ENCODE results near the gene GJB5. TPM values are rescaled to one million over a fixed set of nuclear protein-coding genes. Genes with fewer than 3 reads are reported as not detected.

Gene GJB5
- total RNA-seq, 2 experiments from 2014 or later, result not detected

- ATAC-seq (no peak), DNase-seq (no peak)
- H3K27me3 Mint-ChIP-seq (ENCODE audit: low read depth), result peaks cover 19% of the 10 kb centered on the region
- CTCF ChIA-PET, result interaction anchor here (1.0 kb wide), 1 partner anchor 62 kb away, joined by 10 read pairs; no protein-coding TSS in a partner anchor
- no peak overlapping the region for H3K4me3 Mint-ChIP-seq
- no peaks in the 10 kb centered on the region for H3K36me3 Mint-ChIP-seq (ENCODE audit: low read depth)
- POLR2A ChIA-PET, result no interaction called here
- H3K4me1 Mint-ChIP-seq (ENCODE audit: low read depth), result peaks cover 3% of the 10 kb centered on the region
- no peak overlapping the region for H3K27ac Mint-ChIP-seq
- no peaks in the 10 kb centered on the region for H3K9me3 Mint-ChIP-seq (ENCODE audit: insufficient read depth)
Measured at GRCh38 chr1:34790985-34791384, 36.1 kb downstream of the GJB5 start.

DNA sequence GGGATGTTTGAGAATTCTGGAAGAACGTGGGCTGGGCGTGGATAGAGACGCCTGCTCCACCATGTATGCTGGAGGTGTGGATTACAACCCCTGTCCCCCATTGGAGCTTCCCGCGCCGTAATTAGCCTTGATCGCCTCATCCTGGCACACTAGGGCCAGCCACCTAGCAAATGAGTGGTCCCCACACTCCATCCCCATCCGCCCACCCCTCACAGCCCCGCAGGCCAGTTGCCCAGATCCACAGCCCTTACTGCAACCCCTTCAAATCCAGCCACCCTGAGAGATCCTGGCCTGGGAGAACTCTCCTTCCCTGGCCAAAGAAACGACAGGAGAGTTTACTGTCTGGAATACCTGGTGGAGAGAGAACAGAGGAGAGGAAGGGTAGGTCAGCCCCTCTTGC lies 37.6 kb downstream of the GJB5 start:
- ATAC-seq, result no peak
- CTCF ChIA-PET, result no interaction called here
- Mint-ChIP-seq H3K4me1 (ENCODE audit: low read depth) (peaks cover 3% of the 10 kb centered on the region), H3K4me3 (peak overlapping the region; percentile 19), H3K27me3 (ENCODE audit: low read depth) (peaks cover 19% of the 10 kb centered on the region), H3K27ac (no peak overlapping the region), H3K36me3 (ENCODE audit: low read depth) (no peaks in the 10 kb centered on the region), H3K9me3 (ENCODE audit: insufficient read depth) (no peaks in the 10 kb centered on the region)
- POLR2A ChIA-PET, result no interaction called here
- DNase-seq, result no peak

- ChIA-PET POLR2A (no interaction called here), CTCF (interaction anchor here (1.2 kb wide), 1 partner anchor 59 kb away, joined by 3 read pairs; no protein-coding TSS in a partner anchor)
Measured at GRCh38 chr1:34792868-34793727, 38.3 kb downstream of the GJB5 start, which contains the start of gene GJA4. Gene GJA4, plus strand, starts transcription at chr1:34792999. Its CDS starts 1,215 bp downstream, at chr1:34794214.

DNA sequence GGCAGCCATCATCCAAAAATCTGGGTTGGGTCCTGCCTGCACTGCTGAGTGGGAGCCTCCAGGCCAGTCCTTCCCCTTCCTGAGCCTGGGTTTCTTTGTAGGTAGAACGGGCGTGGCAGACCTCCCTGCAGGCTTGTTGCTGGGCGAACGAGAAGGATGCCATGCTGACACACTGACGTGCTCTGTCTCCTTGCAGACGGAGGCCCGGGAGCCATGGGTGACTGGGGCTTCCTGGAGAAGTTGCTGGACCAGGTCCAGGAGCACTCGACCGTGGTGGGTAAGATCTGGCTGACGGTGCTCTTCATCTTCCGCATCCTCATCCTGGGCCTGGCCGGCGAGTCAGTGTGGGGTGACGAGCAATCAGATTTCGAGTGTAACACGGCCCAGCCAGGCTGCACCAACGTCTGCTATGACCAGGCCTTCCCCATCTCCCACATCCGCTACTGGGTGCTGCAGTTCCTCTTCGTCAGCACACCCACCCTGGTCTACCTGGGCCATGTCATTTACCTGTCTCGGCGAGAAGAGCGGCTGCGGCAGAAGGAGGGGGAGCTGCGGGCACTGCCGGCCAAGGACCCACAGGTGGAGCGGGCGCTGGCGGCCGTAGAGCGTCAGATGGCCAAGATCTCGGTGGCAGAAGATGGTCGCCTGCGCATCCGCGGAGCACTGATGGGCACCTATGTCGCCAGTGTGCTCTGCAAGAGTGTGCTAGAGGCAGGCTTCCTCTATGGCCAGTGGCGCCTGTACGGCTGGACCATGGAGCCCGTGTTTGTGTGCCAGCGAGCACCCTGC lies 39.3 kb downstream of the GJB5 start:
- ATAC-seq, result no peak
- no peak overlapping the region for H3K27ac Mint-ChIP-seq
- no peak for DNase-seq
- POLR2A ChIA-PET, result no interaction called here
- H3K36me3 Mint-ChIP-seq (ENCODE audit: low read depth), result no peaks in the 10 kb centered on the region
- CTCF ChIA-PET, result interaction anchor here (1.2 kb wide), 1 partner anchor 58 kb away, joined by 3 read pairs; no protein-coding TSS in a partner anchor
- peaks cover 19% of the 10 kb centered on the region for H3K27me3 Mint-ChIP-seq (ENCODE audit: low read depth)
- H3K9me3 Mint-ChIP-seq (ENCODE audit: insufficient read depth), result no peaks in the 10 kb centered on the region
- H3K4me3 Mint-ChIP-seq, result no peak overlapping the region
- peaks cover 3% of the 10 kb centered on the region for H3K4me1 Mint-ChIP-seq (ENCODE audit: low read depth)

More at GRCh38 chr1:34792868-34793727, 38.3 kb downstream of the GJB5 start, which contains the start of gene GJA4:
- Mint-ChIP-seq H3K27me3 (ENCODE audit: low read depth) (peaks cover 19% of the 10 kb centered on the region), H3K27ac (no peak within 1 kb of the TSS), H3K36me3 (ENCODE audit: low read depth) (no peaks in the 10 kb centered on the region), H3K4me1 (ENCODE audit: low read depth) (peaks cover 3% of the 10 kb centered on the region), H3K4me3 (peak within 1 kb of the TSS; percentile 19), H3K9me3 (ENCODE audit: insufficient read depth) (no peaks in the 10 kb centered on the region)
- ATAC-seq, result peak; percentile 23
- DNase-seq, result no peak

GRCh38 chr1:34794790-34795180 lies 39.9 kb downstream of the GJB5 start:
- Mint-ChIP-seq H3K27me3 (ENCODE audit: low read depth) (peaks cover 19% of the 10 kb centered on the region), H3K4me1 (ENCODE audit: low read depth) (peaks cover 3% of the 10 kb centered on the region), H3K9me3 (ENCODE audit: insufficient read depth) (no peaks in the 10 kb centered on the region), H3K27ac (no peak overlapping the region), H3K36me3 (ENCODE audit: low read depth) (no peaks in the 10 kb centered on the region), H3K4me3 (no peak overlapping the region)
- ATAC-seq, result no peak
- ChIA-PET CTCF (no interaction called here), POLR2A (no interaction called here)
- no peak for DNase-seq

- Mint-ChIP-seq H3K27ac (no peak overlapping the region), H3K4me3 (no peak overlapping the region), H3K27me3 (ENCODE audit: low read depth) (peaks cover 16% of the 10 kb centered on the region), H3K9me3 (ENCODE audit: insufficient read depth) (no peaks in the 10 kb centered on the region), H3K36me3 (ENCODE audit: low read depth) (no peaks in the 10 kb centered on the region), H3K4me1 (ENCODE audit: low read depth) (peaks cover 6% of the 10 kb centered on the region)
- DNase-seq (no peak), ATAC-seq (no peak)
- ChIA-PET POLR2A (no interaction called here), CTCF (no interaction called here)
Measured at GRCh38 chr1:34795916-34796315, 41.1 kb downstream of the GJB5 start.

DNA sequence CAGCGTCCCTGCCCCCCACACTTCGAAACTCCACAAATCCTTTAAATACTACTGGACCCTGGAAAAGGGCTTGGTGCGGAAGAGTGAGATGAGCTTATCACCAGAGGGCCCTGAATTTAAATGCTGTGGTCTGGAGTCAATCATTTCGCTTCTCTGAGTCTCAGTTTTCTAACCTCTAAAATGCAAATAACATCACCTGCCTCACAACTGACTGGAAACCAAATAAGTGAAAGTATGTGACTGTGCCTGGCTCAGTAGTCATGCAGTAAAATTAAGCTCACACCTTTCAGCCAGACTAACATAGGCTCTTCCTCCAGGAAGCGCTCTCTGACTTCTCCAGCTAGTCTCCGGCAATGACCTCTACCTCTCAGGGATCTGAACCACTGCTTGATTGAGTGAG lies 42.1 kb downstream of the GJB5 start:
- Mint-ChIP-seq H3K4me1 (ENCODE audit: low read depth) (peaks cover 6% of the 10 kb centered on the region), H3K36me3 (ENCODE audit: low read depth) (no peaks in the 10 kb centered on the region), H3K9me3 (ENCODE audit: insufficient read depth) (no peaks in the 10 kb centered on the region), H3K27ac (no peak overlapping the region), H3K27me3 (ENCODE audit: low read depth) (peaks cover 10% of the 10 kb centered on the region), H3K4me3 (no peak overlapping the region)
- CTCF ChIA-PET, result no interaction called here
- DNase-seq, result no peak
- no peak for ATAC-seq
- POLR2A ChIA-PET, result no interaction called here

- ATAC-seq (no peak), DNase-seq (no peak)
- Mint-ChIP-seq H3K27me3 (ENCODE audit: low read depth) (no peaks in the 10 kb centered on the region), H3K9me3 (ENCODE audit: insufficient read depth) (peaks cover 3% of the 10 kb centered on the region), H3K4me1 (ENCODE audit: low read depth) (peaks cover 2% of the 10 kb centered on the region), H3K36me3 (ENCODE audit: low read depth) (no peaks in the 10 kb centered on the region), H3K27ac (no peak overlapping the region), H3K4me3 (no peak overlapping the region)
- POLR2A ChIA-PET, result no interaction called here
- CTCF ChIA-PET, result interaction anchor here (1.3 kb wide), 1 partner anchor 14 kb away, joined by 3 read pairs; no protein-coding TSS in a partner anchor
Measured at GRCh38 chr1:34800214-34800613, 45.4 kb downstream of the GJB5 start.

DNA sequence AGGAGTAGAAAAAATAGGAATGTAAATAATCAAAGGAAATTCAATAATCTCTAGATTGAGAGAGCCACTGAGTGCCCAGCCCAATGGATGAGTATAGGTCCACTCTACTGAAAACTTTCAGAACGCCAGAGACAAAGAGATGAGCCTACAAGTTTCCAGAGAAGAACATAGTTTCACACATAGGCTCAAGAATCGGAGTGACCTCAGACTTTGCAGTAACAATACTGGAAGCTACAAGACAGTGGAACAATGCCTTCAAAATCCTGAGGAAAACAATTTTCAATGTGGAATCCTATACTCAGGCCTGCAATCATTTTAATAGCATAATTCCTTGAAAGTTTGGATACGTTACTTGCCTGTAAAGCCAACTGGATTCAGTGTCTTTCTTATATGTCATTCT lies 48.9 kb downstream of the GJB5 start:
- DNase-seq, result no peak
- POLR2A ChIA-PET, result no interaction called here
- Mint-ChIP-seq H3K4me1 (ENCODE audit: low read depth) (peaks cover 2% of the 10 kb centered on the region), H3K4me3 (no peak overlapping the region), H3K27ac (no peak overlapping the region), H3K9me3 (ENCODE audit: insufficient read depth) (peaks cover 3% of the 10 kb centered on the region), H3K27me3 (ENCODE audit: low read depth) (no peaks in the 10 kb centered on the region), H3K36me3 (ENCODE audit: low read depth) (no peaks in the 10 kb centered on the region)
- CTCF ChIA-PET, result interaction anchor here (0.9 to 1.4 kb wide), 2 partner anchors 18 to 49 kb away, joined by 3 to 4 read pairs; no protein-coding TSS in a partner anchor
- no peak for ATAC-seq

- H3K4me3 Mint-ChIP-seq, result no peak overlapping the region
- H3K27me3 Mint-ChIP-seq (ENCODE audit: low read depth), result no peaks in the 10 kb centered on the region
- no peak overlapping the region for H3K27ac Mint-ChIP-seq
- no peak for DNase-seq
- H3K36me3 Mint-ChIP-seq (ENCODE audit: low read depth), result peaks cover 2% of the 10 kb centered on the region
- ATAC-seq, result no peak
- peaks cover 3% of the 10 kb centered on the region for H3K9me3 Mint-ChIP-seq (ENCODE audit: insufficient read depth)
- H3K4me1 Mint-ChIP-seq (ENCODE audit: low read depth), result peaks cover 2% of the 10 kb centered on the region
- POLR2A ChIA-PET, result no interaction called here
- CTCF ChIA-PET, result interaction anchor here (0.8 kb wide), 1 partner anchor 46 kb away, joined by 3 read pairs; no protein-coding TSS in a partner anchor
Measured at GRCh38 chr1:34806396-34806795, 51.5 kb downstream of the GJB5 start.
